H1 (cell line): ENCODE results near the gene ENSA. TPM values are rescaled to one million over a fixed set of nuclear protein-coding genes. Genes with fewer than 3 reads are reported as not detected.
A peak's percentile ranks its signal among the peaks of the same experiment; 100 is the strongest.

Source experiments
- CREB1 ChIP-seq: IDR thresholded peaks from 2 replicates; pipeline ENCODE4 v1.6.1; 2012; ENCODE audit warnings: inconsistent platforms
- JUN ChIP-seq: IDR thresholded peaks from 2 replicates; pipeline ENCODE4 v1.6.1; 2011; ENCODE audit warnings: low read depth, mild to moderate bottlenecking, improper control_type of control experiment, low read length
- KDM4A ChIP-seq: IDR thresholded peaks from one replicate; pipeline ENCODE4 v1.7.1; 2012; ENCODE audit warnings: low read depth, mild to moderate bottlenecking, moderate library complexity, low read length, inconsistent platforms; ENCODE audit not compliant: severe bottlenecking
- SP4 ChIP-seq: IDR thresholded peaks from 2 replicates; pipeline ENCODE4 v1.6.1; 2012; ENCODE audit warnings: low read length, inconsistent platforms
- SRF ChIP-seq: IDR thresholded peaks from 2 replicates; pipeline ENCODE4 v1.6.1; 2011; ENCODE audit warnings: mild to moderate bottlenecking, low read depth, low read length, moderate library complexity
- ZNF274 ChIP-seq: IDR thresholded peaks from 2 replicates; pipeline ENCODE4 v1.7.0; 2012; ENCODE audit warnings: low read length, borderline replicate concordance; ENCODE audit errors: extremely low read depth
- polyA plus RNA-seq, 7 experiments: library from polyadenylated mRNA; depleted of rRNA in 3 of 7; stranded (reverse) in 5 of 7; unstranded in 2 of 7; fragments of >200 nt in 5 of 7; fragments of 200-250 nt in 2 of 7; gene quantifications; 1 replicate in 5 of 7; 2 replicates in 1 of 7; 4 replicates in 1 of 7; pipeline versions ENCODE4 v1.2.1 to v1.2.3, GENCODE V29; 2011 to 2013; ENCODE audit warnings: missing spikeins in 2 of 7, mixed read lengths in 2 of 7
- total RNA-seq: library from RNA; stranded (reverse); fragmentation: NEBNext Ultra II Directional; extraction: Animal tissue kit (Norgen Biotek cat#: 25700); gene quantifications from 2 replicates; pipeline ENCODE4 v1.2.1, GENCODE V29; 2021
- TF ChIP-seq, protein P1 (sequence below): fragments of 300-600 bp; sonication (generic); IDR thresholded peaks from 2 replicates; pipeline ENCODE4 v1.7.1; 2012; ENCODE audit warnings: low read length, moderate library complexity, mild to moderate bottlenecking, inconsistent platforms; ENCODE audit not compliant: insufficient replicate concordance
- TF ChIP-seq, protein P2 (sequence below): IDR thresholded peaks from 2 replicates; pipeline ENCODE4 v1.6.1; 2012; ENCODE audit warnings: low read length, inconsistent platforms

ENSA gene
- total and polyA plus RNA-seq, 2 of the 8 experiments (the other 6 are each of a cell fraction or from before 2014, with no cell fraction given): 48.2 to 229 TPM

DNA sequence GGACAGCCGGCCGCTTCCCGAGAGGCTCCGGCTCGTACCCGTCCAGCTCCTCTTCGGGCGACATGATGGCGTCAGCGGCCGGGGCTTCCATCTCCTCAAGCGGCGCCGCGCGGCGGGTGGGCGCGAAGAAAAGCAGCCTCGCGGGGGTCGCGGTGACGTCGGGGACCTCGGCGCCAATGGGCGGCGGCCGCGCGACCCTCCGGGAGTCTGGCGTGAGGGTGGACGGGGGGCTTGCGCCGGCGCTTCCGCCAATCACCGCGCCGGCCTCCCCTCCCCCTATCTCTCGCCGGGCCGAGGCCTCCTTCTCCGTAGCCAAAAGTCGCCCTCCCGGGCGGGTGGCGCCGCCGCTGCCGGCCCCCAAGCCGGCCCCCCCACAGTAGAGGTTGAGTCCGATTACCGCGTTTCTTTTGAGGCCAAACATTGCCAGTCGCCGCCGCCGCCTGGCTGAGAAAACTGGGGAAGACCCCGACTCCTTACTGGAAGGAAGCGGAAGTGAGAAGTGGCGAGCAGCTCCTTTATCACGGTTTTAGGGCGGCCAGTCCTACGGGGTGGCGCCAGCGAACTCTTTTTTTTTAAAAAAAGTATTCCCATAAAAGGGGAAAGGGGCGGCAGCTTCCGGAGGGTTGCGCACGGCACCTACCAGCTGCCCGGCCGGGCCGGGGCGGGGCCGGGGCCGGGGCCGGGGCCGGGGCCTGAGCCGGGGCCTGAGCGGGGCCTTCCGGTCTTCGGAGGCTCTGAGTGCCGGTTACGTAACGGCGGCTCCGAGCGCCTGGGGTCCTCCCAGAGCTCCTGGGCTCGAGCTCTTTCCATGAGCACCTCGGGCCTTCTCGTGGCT, 50.1 kb downstream of the ENSA start, which contains the start of gene MCL1 (continued):
- TF ChIP-seq, protein P1, sequence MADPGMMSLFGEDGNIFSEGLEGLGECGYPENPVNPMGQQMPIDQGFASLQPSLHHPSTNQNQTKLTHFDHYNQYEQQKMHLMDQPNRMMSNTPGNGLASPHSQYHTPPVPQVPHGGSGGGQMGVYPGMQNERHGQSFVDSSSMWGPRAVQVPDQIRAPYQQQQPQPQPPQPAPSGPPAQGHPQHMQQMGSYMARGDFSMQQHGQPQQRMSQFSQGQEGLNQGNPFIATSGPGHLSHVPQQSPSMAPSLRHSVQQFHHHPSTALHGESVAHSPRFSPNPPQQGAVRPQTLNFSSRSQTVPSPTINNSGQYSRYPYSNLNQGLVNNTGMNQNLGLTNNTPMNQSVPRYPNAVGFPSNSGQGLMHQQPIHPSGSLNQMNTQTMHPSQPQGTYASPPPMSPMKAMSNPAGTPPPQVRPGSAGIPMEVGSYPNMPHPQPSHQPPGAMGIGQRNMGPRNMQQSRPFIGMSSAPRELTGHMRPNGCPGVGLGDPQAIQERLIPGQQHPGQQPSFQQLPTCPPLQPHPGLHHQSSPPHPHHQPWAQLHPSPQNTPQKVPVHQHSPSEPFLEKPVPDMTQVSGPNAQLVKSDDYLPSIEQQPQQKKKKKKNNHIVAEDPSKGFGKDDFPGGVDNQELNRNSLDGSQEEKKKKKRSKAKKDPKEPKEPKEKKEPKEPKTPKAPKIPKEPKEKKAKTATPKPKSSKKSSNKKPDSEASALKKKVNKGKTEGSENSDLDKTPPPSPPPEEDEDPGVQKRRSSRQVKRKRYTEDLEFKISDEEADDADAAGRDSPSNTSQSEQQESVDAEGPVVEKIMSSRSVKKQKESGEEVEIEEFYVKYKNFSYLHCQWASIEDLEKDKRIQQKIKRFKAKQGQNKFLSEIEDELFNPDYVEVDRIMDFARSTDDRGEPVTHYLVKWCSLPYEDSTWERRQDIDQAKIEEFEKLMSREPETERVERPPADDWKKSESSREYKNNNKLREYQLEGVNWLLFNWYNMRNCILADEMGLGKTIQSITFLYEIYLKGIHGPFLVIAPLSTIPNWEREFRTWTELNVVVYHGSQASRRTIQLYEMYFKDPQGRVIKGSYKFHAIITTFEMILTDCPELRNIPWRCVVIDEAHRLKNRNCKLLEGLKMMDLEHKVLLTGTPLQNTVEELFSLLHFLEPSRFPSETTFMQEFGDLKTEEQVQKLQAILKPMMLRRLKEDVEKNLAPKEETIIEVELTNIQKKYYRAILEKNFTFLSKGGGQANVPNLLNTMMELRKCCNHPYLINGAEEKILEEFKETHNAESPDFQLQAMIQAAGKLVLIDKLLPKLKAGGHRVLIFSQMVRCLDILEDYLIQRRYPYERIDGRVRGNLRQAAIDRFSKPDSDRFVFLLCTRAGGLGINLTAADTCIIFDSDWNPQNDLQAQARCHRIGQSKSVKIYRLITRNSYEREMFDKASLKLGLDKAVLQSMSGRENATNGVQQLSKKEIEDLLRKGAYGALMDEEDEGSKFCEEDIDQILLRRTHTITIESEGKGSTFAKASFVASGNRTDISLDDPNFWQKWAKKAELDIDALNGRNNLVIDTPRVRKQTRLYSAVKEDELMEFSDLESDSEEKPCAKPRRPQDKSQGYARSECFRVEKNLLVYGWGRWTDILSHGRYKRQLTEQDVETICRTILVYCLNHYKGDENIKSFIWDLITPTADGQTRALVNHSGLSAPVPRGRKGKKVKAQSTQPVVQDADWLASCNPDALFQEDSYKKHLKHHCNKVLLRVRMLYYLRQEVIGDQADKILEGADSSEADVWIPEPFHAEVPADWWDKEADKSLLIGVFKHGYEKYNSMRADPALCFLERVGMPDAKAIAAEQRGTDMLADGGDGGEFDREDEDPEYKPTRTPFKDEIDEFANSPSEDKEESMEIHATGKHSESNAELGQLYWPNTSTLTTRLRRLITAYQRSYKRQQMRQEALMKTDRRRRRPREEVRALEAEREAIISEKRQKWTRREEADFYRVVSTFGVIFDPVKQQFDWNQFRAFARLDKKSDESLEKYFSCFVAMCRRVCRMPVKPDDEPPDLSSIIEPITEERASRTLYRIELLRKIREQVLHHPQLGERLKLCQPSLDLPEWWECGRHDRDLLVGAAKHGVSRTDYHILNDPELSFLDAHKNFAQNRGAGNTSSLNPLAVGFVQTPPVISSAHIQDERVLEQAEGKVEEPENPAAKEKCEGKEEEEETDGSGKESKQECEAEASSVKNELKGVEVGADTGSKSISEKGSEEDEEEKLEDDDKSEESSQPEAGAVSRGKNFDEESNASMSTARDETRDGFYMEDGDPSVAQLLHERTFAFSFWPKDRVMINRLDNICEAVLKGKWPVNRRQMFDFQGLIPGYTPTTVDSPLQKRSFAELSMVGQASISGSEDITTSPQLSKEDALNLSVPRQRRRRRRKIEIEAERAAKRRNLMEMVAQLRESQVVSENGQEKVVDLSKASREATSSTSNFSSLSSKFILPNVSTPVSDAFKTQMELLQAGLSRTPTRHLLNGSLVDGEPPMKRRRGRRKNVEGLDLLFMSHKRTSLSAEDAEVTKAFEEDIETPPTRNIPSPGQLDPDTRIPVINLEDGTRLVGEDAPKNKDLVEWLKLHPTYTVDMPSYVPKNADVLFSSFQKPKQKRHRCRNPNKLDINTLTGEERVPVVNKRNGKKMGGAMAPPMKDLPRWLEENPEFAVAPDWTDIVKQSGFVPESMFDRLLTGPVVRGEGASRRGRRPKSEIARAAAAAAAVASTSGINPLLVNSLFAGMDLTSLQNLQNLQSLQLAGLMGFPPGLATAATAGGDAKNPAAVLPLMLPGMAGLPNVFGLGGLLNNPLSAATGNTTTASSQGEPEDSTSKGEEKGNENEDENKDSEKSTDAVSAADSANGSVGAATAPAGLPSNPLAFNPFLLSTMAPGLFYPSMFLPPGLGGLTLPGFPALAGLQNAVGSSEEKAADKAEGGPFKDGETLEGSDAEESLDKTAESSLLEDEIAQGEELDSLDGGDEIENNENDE: no peak
- TF ChIP-seq CREB1 (peak; percentile 87), SP4 (peak; percentile 59; the same call in 1 of the 2 replicates), SRF (peak; percentile 100), ZNF274 (no peak), KDM4A (peak; percentile 45), JUN (no peak)
- TF ChIP-seq, protein P2, sequence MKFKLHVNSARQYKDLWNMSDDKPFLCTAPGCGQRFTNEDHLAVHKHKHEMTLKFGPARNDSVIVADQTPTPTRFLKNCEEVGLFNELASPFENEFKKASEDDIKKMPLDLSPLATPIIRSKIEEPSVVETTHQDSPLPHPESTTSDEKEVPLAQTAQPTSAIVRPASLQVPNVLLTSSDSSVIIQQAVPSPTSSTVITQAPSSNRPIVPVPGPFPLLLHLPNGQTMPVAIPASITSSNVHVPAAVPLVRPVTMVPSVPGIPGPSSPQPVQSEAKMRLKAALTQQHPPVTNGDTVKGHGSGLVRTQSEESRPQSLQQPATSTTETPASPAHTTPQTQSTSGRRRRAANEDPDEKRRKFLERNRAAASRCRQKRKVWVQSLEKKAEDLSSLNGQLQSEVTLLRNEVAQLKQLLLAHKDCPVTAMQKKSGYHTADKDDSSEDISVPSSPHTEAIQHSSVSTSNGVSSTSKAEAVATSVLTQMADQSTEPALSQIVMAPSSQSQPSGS: peak; percentile 45; the same call in 1 of the 2 replicates
